Testis (tissue), 2 donors: ENCODE data around the gene RSPH9.

ENCODE experiments used
- CTCF ChIP-seq, 3 experiments: fragments of 450-650 bp in 2 of 3; fragments of 200-600 bp in 1 of 3; sonication (generic) in 1 of 3; IDR thresholded peaks; one replicate each; pipeline ENCODE4 v1.5.1; 2016 to 2019; ENCODE audit warnings: antibody characterized with exemption in 3 of 3, mild to moderate bottlenecking in 2 of 3, moderate library complexity in 1 of 3
- POLR2A ChIP-seq: fragments of 450-650 bp; IDR thresholded peaks from one replicate; pipeline ENCODE4 v1.6.1; 2017; ENCODE audit warnings: antibody characterized with exemption, mild to moderate bottlenecking, moderate library complexity

GRCh38 chr6:43671801-43672690 lies 27.2 kb downstream of the RSPH9 start:
- TF ChIP-seq CTCF (IDR thresholded peaks at IDR 0.05) (no peak), POLR2A (no peak)
